GM10266 (cell line): Measurements from ENCODE around the gene HIVEP3.
A peak's percentile ranks its signal among the peaks of the same experiment; 100 is the strongest.

Experiments
- DNase-seq: peaks from one replicate; pipeline ENCODE4 v3.0.0; 2012; ENCODE audit errors: extremely low spot score
- CTCF ChIP-seq: IDR thresholded peaks from 2 replicates; pipeline ENCODE4 v1.5.1; 2012; ENCODE audit warnings: mild to moderate bottlenecking, low read depth; ENCODE audit not compliant: control insufficient read depth, insufficient read depth; ENCODE audit errors: missing control alignments

HIVEP3 gene

GRCh38 chr1:41498391-41498790 is 420.3 kb downstream of the HIVEP3 start:
- no peak for DNase-seq
- no peak for TF ChIP-seq CTCF

- DNase-seq = no peak
- TF ChIP-seq CTCF = no peak
Observed at GRCh38 chr1:41497461-41498030, 421.2 kb downstream of the HIVEP3 start.

DNA sequence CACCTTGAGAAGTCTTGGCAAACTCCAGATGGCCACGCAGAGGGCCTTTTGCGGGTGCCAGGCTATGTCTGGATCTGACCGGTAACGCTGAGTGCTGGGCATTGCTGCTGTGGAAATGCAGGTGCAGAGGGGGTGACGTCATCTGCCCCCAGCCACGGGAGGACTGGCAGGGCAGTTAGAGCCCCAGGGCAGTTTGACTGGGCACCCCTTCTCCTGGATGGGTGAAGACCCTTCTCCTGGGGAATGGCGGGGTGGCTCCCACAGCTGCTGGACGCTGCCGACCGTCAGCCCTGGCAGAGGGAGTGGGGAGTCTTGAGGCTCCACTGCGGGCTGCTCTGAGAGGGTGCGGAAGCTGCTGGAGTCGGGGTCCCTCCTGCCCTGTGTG is 421.7 kb downstream of the HIVEP3 start:
- no peak for TF ChIP-seq CTCF
- no peak for DNase-seq

DNA sequence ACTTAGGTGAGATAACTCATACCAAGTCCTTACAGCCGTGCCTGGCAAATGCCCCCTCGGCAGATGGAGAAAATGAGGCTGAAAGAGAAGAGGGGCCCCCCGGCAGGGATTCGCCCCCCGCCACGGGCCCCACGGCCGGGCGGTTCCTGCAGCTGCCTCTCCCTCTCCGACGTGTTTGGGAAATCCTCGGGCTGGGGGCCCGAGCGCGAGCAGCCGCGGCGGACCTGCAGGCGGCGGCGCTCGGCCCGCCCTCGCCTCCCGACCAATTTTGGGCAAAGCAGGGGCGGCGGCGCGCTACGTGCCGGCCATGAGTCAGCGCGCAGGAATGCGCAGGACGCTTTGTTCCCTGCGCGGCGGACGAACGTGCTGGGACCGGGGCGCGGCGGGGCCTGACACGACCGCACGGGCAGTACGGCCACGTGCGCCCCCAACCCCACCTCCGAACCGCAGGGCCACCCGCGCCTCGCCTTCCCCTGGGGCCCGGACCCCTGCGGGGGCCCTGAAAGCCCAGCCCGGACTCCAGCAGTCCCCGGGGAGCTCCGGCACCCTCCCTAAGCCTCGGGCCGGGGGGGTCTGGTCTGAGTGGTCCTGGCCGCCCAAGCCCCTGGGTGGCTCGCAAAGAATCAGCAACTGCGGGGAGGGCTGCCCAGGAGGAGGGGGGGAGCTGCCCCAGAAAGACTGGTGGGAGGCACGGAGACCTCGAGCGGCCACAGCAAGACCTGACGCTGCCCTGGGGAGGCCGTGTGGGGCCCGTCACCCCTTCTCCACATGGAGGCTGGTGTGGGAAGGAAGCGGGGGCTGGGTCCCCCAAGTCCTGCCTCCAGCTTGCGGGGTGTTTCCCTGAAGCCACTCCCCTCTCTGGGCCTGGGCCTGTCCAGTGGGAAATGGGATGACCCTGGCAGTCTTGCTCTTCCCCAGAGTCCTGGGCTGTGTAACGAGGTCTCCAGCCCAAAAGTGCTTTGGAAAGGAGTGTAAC is 422.4 kb downstream of the HIVEP3 start:
- peak; percentile 8 for TF ChIP-seq CTCF
- DNase-seq = peak; percentile 80

GRCh38 chr1:41495210-41495948 is 423.3 kb downstream of the HIVEP3 start:
- TF ChIP-seq CTCF = peak; percentile 37

DNA sequence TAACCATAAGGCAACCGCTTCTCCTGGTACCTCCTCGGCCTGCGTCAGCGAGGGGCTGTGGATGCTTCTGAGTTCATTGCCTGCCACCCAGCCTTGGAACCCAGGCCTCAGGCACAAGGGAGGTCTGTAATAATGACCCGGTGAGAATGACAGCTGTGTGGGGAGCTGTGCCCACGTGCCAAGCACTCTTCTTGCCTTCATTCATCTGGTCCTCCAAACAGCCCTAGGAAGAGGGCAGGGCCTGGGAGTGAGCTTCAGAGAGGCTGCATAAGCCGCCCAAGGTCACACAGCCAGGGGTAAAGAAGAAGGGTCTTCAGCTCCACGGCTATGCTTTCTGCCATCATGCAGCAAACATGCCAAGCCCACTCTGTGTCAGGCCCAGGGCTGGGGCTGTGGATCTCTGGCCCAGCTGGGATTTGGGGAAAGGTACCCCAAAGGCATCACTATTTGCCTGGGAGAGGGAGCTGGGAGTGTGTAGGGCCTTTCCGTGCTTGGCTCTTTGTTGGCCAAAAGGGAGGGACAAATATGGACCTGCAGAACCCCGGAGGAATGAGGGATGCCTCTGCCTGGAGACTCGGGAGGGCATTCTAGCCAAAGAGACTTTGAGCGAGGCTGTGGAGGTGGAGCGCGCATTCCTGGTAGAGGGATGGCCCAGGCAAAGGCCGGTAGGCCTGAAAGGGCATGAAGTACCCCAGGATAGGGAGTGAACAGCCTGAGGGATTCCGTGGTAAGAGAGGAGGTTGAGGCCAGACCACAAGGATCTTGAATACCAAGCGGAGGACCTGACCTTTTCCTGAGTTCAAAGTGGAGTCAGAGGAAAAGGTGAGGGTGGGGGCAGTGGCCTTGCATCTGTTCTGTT is 424.1 kb downstream of the HIVEP3 start:
- no peak for TF ChIP-seq CTCF
- DNase-seq = no peak

More at GRCh38 chr1:41495210-41495948, 423.3 kb downstream of the HIVEP3 start:
- peak; percentile 72 for DNase-seq
